Aorta (tissue), 5 donors: ENCODE data around the gene PRKAG1. TPM values are rescaled to one million over a fixed set of nuclear protein-coding genes. Genes with fewer than 3 reads are reported as not detected.

Experiments used
- ATAC-seq: fragments of 200-7000 bp; cut with Tn5 transposase; one replicate; pipeline ENCODE4 v1.9.1; 2022; ENCODE audit warnings: moderate library complexity; ENCODE audit not compliant: low FRiP score
- DNase-seq, 2 donors: peaks; one replicate each; pipeline ENCODE4 v3.0.0-alpha.2; 2020
- H3K27ac ChIP-seq, 2 donors: one replicate each; pipeline ENCODE4 v1.5.1; 2013; ENCODE audit warnings: low read length in 2 of 2, mild to moderate bottlenecking in 2 of 2, moderate library complexity in 2 of 2, control low read depth in 1 of 2, inconsistent platforms in 1 of 2, low read depth in 1 of 2
- H3K27me3 ChIP-seq, 2 donors: one replicate each; pipeline ENCODE4 v1.6.1; 2013; ENCODE audit warnings: control low read depth in 1 of 2, low read length in 1 of 2, mild to moderate bottlenecking in 1 of 2, moderate library complexity in 1 of 2; ENCODE audit not compliant: insufficient read depth in 2 of 2, control insufficient read depth in 1 of 2
- H3K36me3 ChIP-seq, 2 donors: one replicate each; pipeline ENCODE4 v1.6.1; 2013; ENCODE audit warnings: control low read depth in 1 of 2, low read length in 1 of 2, mild to moderate bottlenecking in 1 of 2; ENCODE audit not compliant: insufficient read depth in 2 of 2, control insufficient read depth in 1 of 2
- H3K4me1 ChIP-seq, 2 donors: one replicate each; pipeline ENCODE4 v1.6.1; 2013; ENCODE audit warnings: low read length in 2 of 2, control low read depth in 1 of 2, mild to moderate bottlenecking in 1 of 2, moderate library complexity in 1 of 2; ENCODE audit not compliant: insufficient read depth in 2 of 2, control insufficient read depth in 1 of 2
- H3K4me3 ChIP-seq, 2 donors: one replicate each; pipeline ENCODE4 v1.5.1; 2013; ENCODE audit warnings: low read length in 2 of 2, control low read depth in 1 of 2, mild to moderate bottlenecking in 1 of 2
- H3K9me3 ChIP-seq: one replicate; pipeline ENCODE4 v1.6.1; 2013; ENCODE audit warnings: mild to moderate bottlenecking, low read length; ENCODE audit not compliant: control insufficient read depth
- WGBS, 2 donors: extraction: QIAGEN DNeasy Blood & Tissue Kit; methylation state at CpG; one replicate each; pipeline ENCODE4 v1.1.7; 2013; 5-methylcytosine and 5-hydroxymethylcytosine counted together
- intact Hi-C, 2 donors: fragments of 100-400 bp; cut with DNase I; formaldehyde crosslinking; loops; one replicate each; pipeline versions ENCODE4 v1.14.2 to v1.15.0; 2022
- polyA plus RNA-seq, 2 donors: library from polyadenylated mRNA; stranded (reverse); fragments of 200-250 nt; gene quantifications; one replicate each; pipeline ENCODE4 v1.2.3, GENCODE V29; 2013
- total RNA-seq, 2 donors: library from RNA; stranded (reverse); fragmentation: NEBNext Ultra II Directional; extraction: Animal tissue kit (Norgen Biotek cat#: 25700); gene quantifications; one replicate each; pipeline ENCODE4 v1.2.1, GENCODE V29; 2021
- donor health status: healthy with polysubstance abuse.
- donor health status: Bipolar disorder and iron deficiency.
- donor health status: DM: no; HTN: no; CAD: no.
- donor health status: DM: no; HTN: no; CAD: no.
- donor health status: DM: yes; HTN: yes; CAD: no.

PRKAG1 gene
- total and polyA plus RNA-seq, 4 donors, result 44.8 to 57.1 (median 49.3) TPM

- Histone ChIP-seq H3K4me3 (no peak overlapping the region), H3K9me3 (no peaks in the 10 kb centered on the region), H3K27me3 (no peaks in the 10 kb centered on the region), H3K36me3 (peaks cover 3 to 13% of the 10 kb centered on the region in 2 donors), H3K27ac (no peak overlapping the region), H3K4me1 (no peaks in the 10 kb centered on the region)
- ATAC-seq, result no peak
- peak; percentile 45 to 66 for DNase-seq
- intact Hi-C loops, result no loop called here
- 87 to 89% methylated on average over 20 of the region's 20 CpGs for WGBS, 2 donors
Measured at GRCh38 chr12:49051777-49052438, 33.3 kb upstream of the PRKAG1 start.

DNA sequence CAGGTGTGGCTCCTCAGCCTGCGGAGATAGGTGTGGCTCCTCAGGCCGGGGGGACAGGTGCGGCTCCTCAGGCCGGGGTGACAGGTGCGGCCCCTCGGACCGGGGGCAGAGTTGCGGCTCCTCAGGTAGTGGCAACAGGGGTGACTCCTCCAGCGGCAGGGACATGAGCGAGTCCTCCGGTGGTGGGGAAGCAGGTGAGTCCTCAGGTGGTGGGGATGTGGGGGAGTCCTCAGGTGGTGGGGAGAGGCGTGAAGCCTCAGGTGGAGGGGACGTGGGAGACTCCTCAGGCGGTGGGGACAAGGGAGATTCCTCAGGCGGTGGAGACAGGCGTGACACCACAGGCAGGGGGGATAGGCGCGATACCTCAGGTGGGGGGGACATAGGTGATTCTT, 32.8 kb upstream of the PRKAG1 start:
- H3K4me1 ChIP-seq, result no peaks in the 10 kb centered on the region
- WGBS, 2 donors, result 90 to 93% methylated on average over 18 of the region's 18 CpGs
- H3K36me3 ChIP-seq, result peaks cover 3 to 13% of the 10 kb centered on the region in 2 donors
- no peak overlapping the region for H3K27ac ChIP-seq
- DNase-seq (peak; percentile 44 to 70), ATAC-seq (no peak)
- H3K27me3 ChIP-seq, result no peaks in the 10 kb centered on the region
- no peak overlapping the region for H3K4me3 ChIP-seq
- intact Hi-C loops, result no loop called here
- H3K9me3 ChIP-seq, result no peaks in the 10 kb centered on the region

DNA sequence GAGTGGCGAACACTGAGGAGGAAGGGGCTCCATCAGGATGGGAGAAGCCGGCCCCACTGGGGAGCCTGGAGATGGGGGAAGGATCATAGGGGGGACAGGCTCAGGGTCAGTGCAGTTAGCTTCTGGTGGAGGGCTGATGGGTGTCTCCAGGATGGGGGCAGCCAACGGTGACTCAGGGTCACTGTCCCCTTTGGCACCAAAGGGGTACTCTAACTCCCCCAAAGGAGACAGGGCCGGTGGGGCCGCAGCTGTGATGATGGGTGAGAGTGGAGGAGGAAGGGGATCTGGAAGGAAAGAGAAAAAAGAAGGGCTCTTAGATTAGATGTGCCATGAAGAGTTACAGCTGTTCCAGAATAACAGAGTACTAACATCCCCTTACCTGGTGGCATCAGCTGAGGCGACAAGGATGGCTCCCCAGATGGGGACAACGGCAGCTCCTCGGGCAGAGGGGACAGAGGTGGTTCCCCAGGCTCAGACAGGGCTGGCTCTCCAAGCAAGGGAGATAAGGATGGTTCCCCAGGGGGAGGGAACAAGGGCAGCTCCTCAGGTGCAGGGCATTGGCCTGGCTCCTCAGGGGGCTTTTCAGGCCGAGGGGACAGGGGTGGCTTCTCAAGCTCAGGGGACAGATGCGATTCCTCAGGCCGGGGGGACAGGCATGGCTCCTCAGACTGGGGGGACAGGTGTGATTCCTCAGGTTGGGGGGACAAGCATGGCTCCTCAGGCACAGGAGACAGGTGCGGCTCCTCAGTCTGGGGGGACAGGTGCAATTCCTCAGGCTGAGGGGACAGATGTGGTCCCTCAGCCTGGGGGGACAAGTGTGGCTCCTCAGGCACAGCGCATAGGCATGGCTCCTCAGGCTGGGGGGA, 32.2 kb upstream of the PRKAG1 start:
- H3K4me3 ChIP-seq, result no peak overlapping the region
- H3K27me3 ChIP-seq, result no peaks in the 10 kb centered on the region
- intact Hi-C loops, result no loop called here
- DNase-seq, result peak; percentile 45 to 67
- ATAC-seq, result no peak
- H3K9me3 ChIP-seq, result no peaks in the 10 kb centered on the region
- 88 to 97% methylated on average over 13 of the region's 13 CpGs for WGBS, 2 donors
- H3K4me1 ChIP-seq, result no peaks in the 10 kb centered on the region
- peaks cover 3 to 18% of the 10 kb centered on the region in 2 donors for H3K36me3 ChIP-seq
- no peak overlapping the region for H3K27ac ChIP-seq

- WGBS, 2 donors, result 65 to 67% methylated on average over 20 of the region's 20 CpGs
- no peak overlapping the region for H3K4me3 ChIP-seq
- H3K36me3 ChIP-seq, result peaks cover 3 to 19% of the 10 kb centered on the region in 2 donors
- no peaks in the 10 kb centered on the region for H3K27me3 ChIP-seq
- no peak for DNase-seq
- no peaks in the 10 kb centered on the region for H3K4me1 ChIP-seq
- no peaks in the 10 kb centered on the region for H3K9me3 ChIP-seq
- no peak for ATAC-seq
- intact Hi-C loops, result no loop called here
- H3K27ac ChIP-seq, result no peak overlapping the region
Measured at GRCh38 chr12:49049566-49050224, 31.1 kb upstream of the PRKAG1 start.

- Histone ChIP-seq H3K36me3 (peaks cover 3 to 21% of the 10 kb centered on the region in 2 donors), H3K4me3 (no peak overlapping the region), H3K27me3 (no peaks in the 10 kb centered on the region), H3K4me1 (no peaks in the 10 kb centered on the region), H3K9me3 (no peaks in the 10 kb centered on the region), H3K27ac (no peak overlapping the region)
- DNase-seq (peak in 1 of 2 donors; percentile 26), ATAC-seq (no peak)
- intact Hi-C loops, result no loop called here
- 87 to 89% methylated on average over 10 of the region's 10 CpGs for WGBS, 2 donors
Measured at GRCh38 chr12:49048953-49049352, 30.4 kb upstream of the PRKAG1 start.

GRCh38 chr12:49046129-49046895, 27.7 kb upstream of the PRKAG1 start:
- Histone ChIP-seq H3K36me3 (peaks cover 0 to 30% of the 10 kb centered on the region in 2 donors), H3K4me3 (no peak overlapping the region), H3K27ac (no peak overlapping the region), H3K9me3 (no peaks in the 10 kb centered on the region), H3K27me3 (no peaks in the 10 kb centered on the region), H3K4me1 (no peaks in the 10 kb centered on the region)
- WGBS, 2 donors, result 87 to 88% methylated on average over 12 of the region's 12 CpGs
- peak; percentile 26 to 68 for DNase-seq
- intact Hi-C loops, result no loop called here
- ATAC-seq, result no peak

- Histone ChIP-seq H3K36me3 (peaks cover 0 to 27% of the 10 kb centered on the region in 2 donors), H3K4me3 (no peak overlapping the region), H3K27me3 (no peaks in the 10 kb centered on the region), H3K9me3 (no peaks in the 10 kb centered on the region), H3K4me1 (no peaks in the 10 kb centered on the region), H3K27ac (no peak overlapping the region)
- 95% methylated on average over 12 of the region's 12 CpGs for WGBS, 2 donors
- ATAC-seq (no peak), DNase-seq (peak in 1 of 2 donors; percentile 37)
- intact Hi-C loops, result no loop called here
Measured at GRCh38 chr12:49044660-49045059, 26.1 kb upstream of the PRKAG1 start.

DNA sequence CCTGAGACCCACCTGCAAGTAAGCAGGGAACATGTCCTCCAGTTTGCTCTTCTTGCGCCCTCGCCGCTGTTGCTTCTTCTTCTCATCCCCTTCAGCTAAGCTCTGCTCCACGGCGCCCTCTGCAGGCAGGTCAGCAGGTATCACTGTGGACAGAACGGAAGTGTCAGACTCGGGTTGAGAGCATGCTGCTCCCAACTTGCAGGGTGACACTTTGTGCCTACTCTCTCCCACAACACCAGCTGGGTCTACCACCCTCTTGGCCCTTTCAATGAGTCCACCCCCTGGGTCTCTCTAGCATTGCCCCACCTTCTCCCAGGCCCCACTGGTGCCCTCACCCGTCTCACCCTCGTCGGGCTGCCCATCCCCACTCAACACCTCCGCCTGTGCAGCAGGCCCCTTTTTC, 25.3 kb upstream of the PRKAG1 start:
- no peaks in the 10 kb centered on the region for H3K9me3 ChIP-seq
- DNase-seq, result peak; percentile 82 to 89
- intact Hi-C loops, result no loop called here
- no peak overlapping the region for H3K27ac ChIP-seq
- H3K27me3 ChIP-seq, result no peaks in the 10 kb centered on the region
- H3K4me3 ChIP-seq, result no peak overlapping the region
- ATAC-seq, result peak; percentile 30
- H3K36me3 ChIP-seq, result peaks cover 0 to 26% of the 10 kb centered on the region in 2 donors
- 53 to 61% methylated on average over 11 of the region's 11 CpGs for WGBS, 2 donors
- H3K4me1 ChIP-seq, result no peaks in the 10 kb centered on the region
